Measurements from ENCODE around the gene DOCK8.

GRCh38 chr9:426264-426663, 211.6 kb downstream of the DOCK8 start:
- TF ChIP-seq CTCF (IDR thresholded peaks at IDR 0.05 in 8 of 11, conservative IDR thresholded peaks at IDR 0.05 in 3 of 11), result no peak
- TF ChIP-seq POLR2A (IDR thresholded peaks at IDR 0.05), result no peak
- peak in 1 of 3 donors; percentile 16 for TF ChIP-seq POLR2AphosphoS5 (IDR thresholded peaks at IDR 0.05)
